MM.1S (cell line): ENCODE results near the gene PLAA.

Source experiments
- EZH2 ChIP-seq: fragments of 300-600 bp; sonication (generic); optimal IDR thresholded peaks from 2 replicates; pipeline ENCODE3; 2017; ENCODE audit warnings: low read depth, mild to moderate bottlenecking, antibody characterized with exemption, low read length, mixed read lengths
- EZH2phosphoT487 ChIP-seq: fragments of 300-600 bp; sonication (generic); IDR thresholded peaks from 2 replicates; pipeline ENCODE4 v1.6.1; 2018; ENCODE audit warnings: antibody characterized with exemption, low read length
- TF ChIP-seq, protein P1 (sequence below): fragments of 300-600 bp; sonication (generic); IDR thresholded peaks from 2 replicates; pipeline ENCODE4 v1.5.1; 2016; ENCODE audit warnings: antibody characterized with exemption, low read length, mixed read lengths

DNA sequence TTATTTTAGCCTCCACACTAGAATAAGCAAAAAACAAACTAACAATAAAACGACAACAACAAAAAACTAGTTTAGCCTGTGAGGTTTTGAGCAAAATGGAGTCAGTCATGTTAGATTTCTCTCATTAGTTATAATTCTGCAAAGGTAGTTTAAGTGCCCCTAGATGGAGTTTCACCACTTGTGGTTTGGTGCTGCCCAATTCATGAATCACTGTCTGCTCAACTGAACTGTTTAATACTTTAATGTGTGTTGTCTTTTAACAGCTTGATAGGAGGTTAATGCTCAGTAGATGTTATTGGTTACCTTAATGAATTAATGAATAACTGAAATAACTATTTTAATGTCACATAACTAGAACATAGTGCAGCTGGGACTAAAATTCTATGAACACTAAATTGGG is 3.5 kb upstream of the PLAA start:
- TF ChIP-seq, protein P1, sequence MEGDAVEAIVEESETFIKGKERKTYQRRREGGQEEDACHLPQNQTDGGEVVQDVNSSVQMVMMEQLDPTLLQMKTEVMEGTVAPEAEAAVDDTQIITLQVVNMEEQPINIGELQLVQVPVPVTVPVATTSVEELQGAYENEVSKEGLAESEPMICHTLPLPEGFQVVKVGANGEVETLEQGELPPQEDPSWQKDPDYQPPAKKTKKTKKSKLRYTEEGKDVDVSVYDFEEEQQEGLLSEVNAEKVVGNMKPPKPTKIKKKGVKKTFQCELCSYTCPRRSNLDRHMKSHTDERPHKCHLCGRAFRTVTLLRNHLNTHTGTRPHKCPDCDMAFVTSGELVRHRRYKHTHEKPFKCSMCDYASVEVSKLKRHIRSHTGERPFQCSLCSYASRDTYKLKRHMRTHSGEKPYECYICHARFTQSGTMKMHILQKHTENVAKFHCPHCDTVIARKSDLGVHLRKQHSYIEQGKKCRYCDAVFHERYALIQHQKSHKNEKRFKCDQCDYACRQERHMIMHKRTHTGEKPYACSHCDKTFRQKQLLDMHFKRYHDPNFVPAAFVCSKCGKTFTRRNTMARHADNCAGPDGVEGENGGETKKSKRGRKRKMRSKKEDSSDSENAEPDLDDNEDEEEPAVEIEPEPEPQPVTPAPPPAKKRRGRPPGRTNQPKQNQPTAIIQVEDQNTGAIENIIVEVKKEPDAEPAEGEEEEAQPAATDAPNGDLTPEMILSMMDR: no peak
- TF ChIP-seq EZH2 (no peak), EZH2phosphoT487 (no peak)
